Muscle layer of duodenum (tissue), 2 donors: ENCODE results near the gene KCNK3.

ENCODE experiments used
- H3K27ac ChIP-seq: one replicate; pipeline ENCODE4 v1.7.0; 2013; ENCODE audit warnings: mild to moderate bottlenecking, low read length
- H3K27me3 ChIP-seq: one replicate; pipeline ENCODE4 v1.7.0; 2013; ENCODE audit warnings: low read depth, mild to moderate bottlenecking, control low read depth, low read length
- H3K36me3 ChIP-seq, 2 donors: one replicate each; pipeline ENCODE4 v1.7.0; 2013; ENCODE audit warnings: low read length in 2 of 2, control low read depth in 1 of 2, mild to moderate bottlenecking in 1 of 2; ENCODE audit not compliant: insufficient read depth in 2 of 2, control insufficient read depth in 1 of 2
- H3K4me1 ChIP-seq, 2 donors: one replicate each; pipeline ENCODE4 v1.7.0; 2013; ENCODE audit warnings: low read length in 2 of 2, mild to moderate bottlenecking in 2 of 2, control low read depth in 1 of 2, moderate library complexity in 1 of 2; ENCODE audit not compliant: insufficient read depth in 2 of 2, control insufficient read depth in 1 of 2
- H3K4me3 ChIP-seq, 2 donors: one replicate each; pipeline ENCODE4 v1.7.0; 2013; ENCODE audit warnings: low read length in 2 of 2, low read depth in 1 of 2, mild to moderate bottlenecking in 1 of 2
- H3K9me3 ChIP-seq, 2 donors: one replicate each; pipeline ENCODE4 v1.7.0; 2013; ENCODE audit warnings: low read length in 2 of 2, control low read depth in 1 of 2, mild to moderate bottlenecking in 1 of 2; ENCODE audit not compliant: control insufficient read depth in 1 of 2
- donor health status: healthy.

The KCNK3 gene

GRCh38 chr2:26726228-26726627 lies 33.7 kb downstream of the KCNK3 start:
- Histone ChIP-seq H3K27ac (no peak overlapping the region), H3K27me3 (no peaks in the 10 kb centered on the region), H3K4me3 (no peak overlapping the region), H3K36me3 (no peaks in the 10 kb centered on the region), H3K4me1 (peaks cover 11 to 29% of the 10 kb centered on the region in 2 donors), H3K9me3 (no peaks in the 10 kb centered on the region)

- H3K9me3 ChIP-seq = no peaks in the 10 kb centered on the region
- H3K27me3 ChIP-seq = no peaks in the 10 kb centered on the region
- peaks cover 0 to 20% of the 10 kb centered on the region in 2 donors for H3K4me1 ChIP-seq
- no peak overlapping the region for H3K27ac ChIP-seq
- H3K36me3 ChIP-seq = no peaks in the 10 kb centered on the region
- no peak overlapping the region for H3K4me3 ChIP-seq
Observed at GRCh38 chr2:26727641-26728561, 35.4 kb downstream of the KCNK3 start.

- Histone ChIP-seq H3K36me3 (no peaks in the 10 kb centered on the region), H3K9me3 (no peaks in the 10 kb centered on the region), H3K4me1 (peaks cover 0 to 13% of the 10 kb centered on the region in 2 donors), H3K27me3 (no peaks in the 10 kb centered on the region), H3K27ac (no peak overlapping the region), H3K4me3 (no peak overlapping the region)
Observed at GRCh38 chr2:26729311-26729710, 36.8 kb downstream of the KCNK3 start.

GRCh38 chr2:26730549-26731344 lies 38.2 kb downstream of the KCNK3 start:
- Histone ChIP-seq H3K4me3 (no peak overlapping the region), H3K9me3 (no peaks in the 10 kb centered on the region), H3K36me3 (no peaks in the 10 kb centered on the region), H3K27me3 (no peaks in the 10 kb centered on the region), H3K4me1 (no peaks in the 10 kb centered on the region), H3K27ac (no peak overlapping the region)

- H3K4me1 ChIP-seq = no peaks in the 10 kb centered on the region
- H3K36me3 ChIP-seq = no peaks in the 10 kb centered on the region
- H3K9me3 ChIP-seq = no peaks in the 10 kb centered on the region
- H3K27me3 ChIP-seq = no peaks in the 10 kb centered on the region
- H3K4me3 ChIP-seq = no peak overlapping the region
- H3K27ac ChIP-seq = no peak overlapping the region
Observed at GRCh38 chr2:26731714-26732113, 39.2 kb downstream of the KCNK3 start.

GRCh38 chr2:26732446-26732845 lies 39.9 kb downstream of the KCNK3 start:
- H3K9me3 ChIP-seq = no peaks in the 10 kb centered on the region
- H3K36me3 ChIP-seq = no peaks in the 10 kb centered on the region
- H3K27me3 ChIP-seq = no peaks in the 10 kb centered on the region
- H3K4me3 ChIP-seq = no peak overlapping the region
- H3K4me1 ChIP-seq = no peaks in the 10 kb centered on the region
- H3K27ac ChIP-seq = no peak overlapping the region

GRCh38 chr2:26733413-26733812 lies 40.9 kb downstream of the KCNK3 start:
- H3K4me3 ChIP-seq = no peak overlapping the region
- no peaks in the 10 kb centered on the region for H3K27me3 ChIP-seq
- H3K9me3 ChIP-seq = no peaks in the 10 kb centered on the region
- H3K27ac ChIP-seq = no peak overlapping the region
- no peaks in the 10 kb centered on the region for H3K36me3 ChIP-seq
- no peaks in the 10 kb centered on the region for H3K4me1 ChIP-seq

GRCh38 chr2:26735097-26735496 lies 42.6 kb downstream of the KCNK3 start:
- Histone ChIP-seq H3K36me3 (no peaks in the 10 kb centered on the region), H3K27me3 (no peaks in the 10 kb centered on the region), H3K4me3 (no peak overlapping the region), H3K27ac (no peak overlapping the region), H3K9me3 (no peaks in the 10 kb centered on the region), H3K4me1 (no peaks in the 10 kb centered on the region)

GRCh38 chr2:26735883-26736588 lies 43.5 kb downstream of the KCNK3 start:
- no peak overlapping the region for H3K27ac ChIP-seq
- H3K36me3 ChIP-seq = no peaks in the 10 kb centered on the region
- no peak overlapping the region for H3K4me3 ChIP-seq
- no peaks in the 10 kb centered on the region for H3K27me3 ChIP-seq
- no peaks in the 10 kb centered on the region for H3K4me1 ChIP-seq
- no peaks in the 10 kb centered on the region for H3K9me3 ChIP-seq

- Histone ChIP-seq H3K4me1 (no peaks in the 10 kb centered on the region), H3K27ac (no peak overlapping the region), H3K27me3 (no peaks in the 10 kb centered on the region), H3K9me3 (no peaks in the 10 kb centered on the region), H3K36me3 (no peaks in the 10 kb centered on the region), H3K4me3 (no peak overlapping the region)
Observed at GRCh38 chr2:26737221-26737620, 44.7 kb downstream of the KCNK3 start.

GRCh38 chr2:26738481-26738880 lies 46.0 kb downstream of the KCNK3 start:
- H3K27ac ChIP-seq = no peak overlapping the region
- H3K9me3 ChIP-seq = no peaks in the 10 kb centered on the region
- no peaks in the 10 kb centered on the region for H3K4me1 ChIP-seq
- no peak overlapping the region for H3K4me3 ChIP-seq
- H3K27me3 ChIP-seq = no peaks in the 10 kb centered on the region
- H3K36me3 ChIP-seq = no peaks in the 10 kb centered on the region
